Gastroesophageal sphincter (tissue), 4 donors: ENCODE measurements around the gene LMO1. TPM values are rescaled to one million over a fixed set of nuclear protein-coding genes. Genes with fewer than 3 reads are reported as not detected.

Experiments used
- ATAC-seq: fragments of 150-250 bp; one replicate; pipeline ENCODE4 v1.9.1; 2016; ENCODE audit warnings: mild to moderate bottlenecking, moderate library complexity
- H3K27ac ChIP-seq, 4 donors: fragments of 200-600 bp; sonication (generic) in 3 of 4; 1 replicate in 3 of 4; 2 replicates in 1 of 4; pipeline ENCODE4 v1.5.1; 2016 to 2019
- H3K27me3 ChIP-seq: fragments of 200-600 bp; sonication (generic); one replicate; pipeline ENCODE4 v1.5.1; 2019
- H3K36me3 ChIP-seq, 2 donors: fragments of 200-600 bp; sonication (generic); one replicate each; pipeline ENCODE4 v1.5.1; 2019; ENCODE audit warnings: control low read depth in 1 of 2
- H3K4me1 ChIP-seq, 3 donors: fragments of 200-600 bp; sonication (generic); 1 replicate in 2 of 3; 2 replicates in 1 of 3; pipeline ENCODE4 v1.5.1; 2016 to 2019; ENCODE audit warnings: control low read depth in 2 of 3
- H3K4me3 ChIP-seq, 2 donors: fragments of 200-600 bp; sonication (generic); one replicate each; pipeline ENCODE4 v1.5.1; 2019; ENCODE audit warnings: mild to moderate bottlenecking in 1 of 2, moderate library complexity in 1 of 2
- H3K9me3 ChIP-seq, 3 donors: fragments of 200-600 bp; sonication (generic); one replicate each; pipeline ENCODE4 v1.5.1; 2017 to 2019; ENCODE audit warnings: control low read depth in 2 of 3
- CTCF ChIP-seq, 4 experiments: fragments of 200-600 bp in 2 of 4; fragments of 450-650 bp in 2 of 4; sonication (generic) in 1 of 4; IDR thresholded peaks; one replicate each; pipeline ENCODE4 v1.5.1; 2017 to 2019; ENCODE audit warnings: antibody characterized with exemption in 4 of 4, mild to moderate bottlenecking in 2 of 4, moderate library complexity in 2 of 4
- EP300 ChIP-seq: sonication (generic); formaldehyde crosslinking; IDR thresholded peaks from one replicate; pipeline ENCODE4 v1.6.1; 2017; ENCODE audit warnings: antibody characterized with exemption, mild to moderate bottlenecking
- POLR2A ChIP-seq, 2 donors: fragments of 450-650 bp; IDR thresholded peaks; one replicate each; pipeline ENCODE4 v1.6.1; 2017; ENCODE audit warnings: antibody characterized with exemption in 2 of 2, mild to moderate bottlenecking in 2 of 2, moderate library complexity in 1 of 2
- POLR2AphosphoS5 ChIP-seq: sonication (generic); formaldehyde crosslinking; IDR thresholded peaks from one replicate; pipeline ENCODE4 v1.6.1; 2017; ENCODE audit warnings: antibody characterized with exemption
- WGBS, 2 donors: methylation state at CpG; one replicate each; pipeline ENCODE4 v1.1.5; 2018; ENCODE audit warnings: low coverage in 1 of 2; 5-methylcytosine and 5-hydroxymethylcytosine counted together
- total RNA-seq, 4 donors: library from RNA; depleted of rRNA; stranded (reverse); fragments of >200 nt; gene quantifications; one replicate each; pipeline ENCODE4 v1.1.0, GENCODE V29; 2016

The LMO1 gene
- total RNA-seq, 4 donors from 2014 or later: not detected

GRCh38 chr11:8258784-8259183 is 4.9 kb downstream of the LMO1 start:
- Histone ChIP-seq H3K4me3 (no peak overlapping the region), H3K36me3 (no peaks in the 10 kb centered on the region), H3K9me3 (no peaks in the 10 kb centered on the region), H3K27ac (no peak overlapping the region), H3K4me1 (peaks cover 0 to 29% (median 6%) of the 10 kb centered on the region in 3 donors), H3K27me3 (peaks cover 6% of the 10 kb centered on the region)
- WGBS, 2 donors: 37 to 60% methylated on average over 3 to 6 of the region's 9 CpGs
- peak; percentile 81 for TF ChIP-seq POLR2AphosphoS5
- no peak for TF ChIP-seq POLR2A (IDR thresholded peaks at IDR 0.05)
- no peak for TF ChIP-seq EP300
- no peak for ATAC-seq

GRCh38 chr11:8258289-8258688 is 5.4 kb downstream of the LMO1 start:
- H3K9me3 ChIP-seq: no peaks in the 10 kb centered on the region
- 45 to 60% methylated on average over 1 to 2 of the region's 5 CpGs for WGBS, 2 donors
- H3K4me1 ChIP-seq: peaks cover 0 to 24% (median 2%) of the 10 kb centered on the region in 3 donors

GRCh38 chr11:8257003-8257664 is 6.5 kb downstream of the LMO1 start:
- Histone ChIP-seq H3K27ac (no peak overlapping the region), H3K4me3 (no peak overlapping the region), H3K4me1 (peaks cover 0 to 13% (median 0%) of the 10 kb centered on the region in 3 donors), H3K27me3 (peaks cover under 1% of the 10 kb centered on the region), H3K36me3 (no peaks in the 10 kb centered on the region), H3K9me3 (no peaks in the 10 kb centered on the region)
- no peak for TF ChIP-seq EP300
- no peak for TF ChIP-seq POLR2AphosphoS5
- TF ChIP-seq CTCF (IDR thresholded peaks at IDR 0.05): no peak
- TF ChIP-seq POLR2A (IDR thresholded peaks at IDR 0.05): no peak
- 76 to 88% methylated on average over 1 to 3 of the region's 4 CpGs for WGBS, 2 donors
- ATAC-seq: no peak

More at GRCh38 chr11:8258289-8258688, 5.4 kb downstream of the LMO1 start:
- no peak for TF ChIP-seq POLR2A (IDR thresholded peaks at IDR 0.05)
- TF ChIP-seq EP300: no peak
- no peak for TF ChIP-seq CTCF (IDR thresholded peaks at IDR 0.05)
- TF ChIP-seq POLR2AphosphoS5: no peak
- ATAC-seq: no peak
- Histone ChIP-seq H3K4me3 (no peak overlapping the region), H3K27ac (no peak overlapping the region), H3K36me3 (no peaks in the 10 kb centered on the region), H3K27me3 (peaks cover 6% of the 10 kb centered on the region)

DNA sequence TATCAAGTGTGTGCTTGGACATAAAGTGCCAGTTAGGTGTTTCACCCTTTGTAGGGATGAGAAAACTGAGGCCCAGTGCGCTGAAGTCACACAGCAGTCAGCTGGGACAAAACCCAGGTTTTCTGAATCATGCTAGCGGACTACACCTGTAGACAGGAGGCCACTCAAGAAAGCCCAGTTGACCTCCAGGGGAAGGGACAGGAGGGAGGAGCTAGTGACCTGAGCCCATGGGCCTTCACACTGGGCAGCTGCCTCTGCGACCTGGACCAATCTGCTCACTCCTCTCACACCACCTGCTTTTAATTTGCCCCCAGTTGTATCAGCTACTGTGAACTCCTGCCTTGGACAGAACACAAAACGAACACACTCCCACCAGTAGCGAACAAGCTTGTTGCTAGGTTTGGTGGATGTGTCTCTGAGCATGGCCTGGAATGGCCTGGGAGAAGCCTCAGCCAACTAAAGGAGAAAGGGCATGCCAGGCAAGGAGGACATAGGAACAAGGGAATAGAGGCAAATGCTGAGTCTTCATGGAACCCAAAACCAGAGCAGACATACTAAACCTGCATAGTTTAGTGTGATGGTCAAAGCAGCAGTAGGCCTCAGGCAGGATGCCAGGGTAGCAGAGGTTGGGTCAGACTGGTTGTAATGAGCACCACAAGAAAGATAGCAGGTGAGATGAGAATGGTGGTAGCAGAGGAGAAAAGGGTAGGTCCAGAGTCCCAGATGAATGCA is 7.2 kb downstream of the LMO1 start:
- 89% methylated on average over 4 of the region's 5 CpGs; no CpG with 5 or more reads in 1 of the 2 donors for WGBS, 2 donors
- H3K27me3 ChIP-seq: no peaks in the 10 kb centered on the region
- no peak for ATAC-seq

More for the DNA sequence above, 7.2 kb downstream of the LMO1 start:
- Histone ChIP-seq H3K4me3 (no peak overlapping the region), H3K27ac (no peak overlapping the region), H3K36me3 (no peaks in the 10 kb centered on the region), H3K9me3 (no peaks in the 10 kb centered on the region), H3K4me1 (peaks cover 0 to 10% (median 0%) of the 10 kb centered on the region in 3 donors)
- TF ChIP-seq EP300 (no peak), CTCF (IDR thresholded peaks at IDR 0.05) (no peak), POLR2A (IDR thresholded peaks at IDR 0.05) (no peak), POLR2AphosphoS5 (no peak)
